SK-N-SH treated with all-trans-retinoic acid at 6 μM for 48 hours (cell line): ENCODE measurements around the gene MTMR3.

Experiments
- ATAC-seq: fragments of 200-7000 bp; cut with Tn5 transposase; 3 replicates; pipeline ENCODE4 v1.9.1; 2020; ENCODE audit warnings: mild to moderate bottlenecking, moderate library complexity
- ARNTL ChIP-seq: fragments of 450-650 bp; formaldehyde crosslinking; IDR thresholded peaks from 2 replicates; pipeline ENCODE4 v1.5.0; 2020; ENCODE audit warnings: low read depth, mild to moderate bottlenecking, moderate library complexity, borderline replicate concordance
- BACH2 ChIP-seq: fragments of 250-450 bp; sonication (Bioruptor Pico); IDR thresholded peaks from 2 replicates; pipeline ENCODE4 v1.9.0; 2021; ENCODE audit warnings: mild to moderate bottlenecking, borderline replicate concordance
- CSDC2 ChIP-seq: fragments of 250-450 bp; sonication (Bioruptor Pico); IDR thresholded peaks from 2 replicates; pipeline ENCODE4 v1.5.0; 2020; ENCODE audit warnings: mild to moderate bottlenecking, moderate library complexity
- ESRRG ChIP-seq: fragments of 250-450 bp; sonication (Bioruptor Pico); IDR thresholded peaks from 2 replicates; pipeline ENCODE4 v1.6.1; 2021; ENCODE audit warnings: mild to moderate bottlenecking
- GLIS3 ChIP-seq: fragments of 250-450 bp; sonication (Bioruptor Pico); IDR thresholded peaks from 2 replicates; pipeline ENCODE4 v1.5.0; 2020; ENCODE audit warnings: mild to moderate bottlenecking, moderate library complexity
- ISL1 ChIP-seq: fragments of 250-450 bp; sonication (Bioruptor Pico); IDR thresholded peaks from 2 replicates; pipeline ENCODE4 v2.1.2; 2022; ENCODE audit warnings: mild to moderate bottlenecking, moderate library complexity
- OSR1 ChIP-seq: fragments of 250-450 bp; sonication (Bioruptor Pico); IDR thresholded peaks from 2 replicates; pipeline ENCODE4 v1.8.0; 2022; ENCODE audit warnings: moderate library complexity, mild to moderate bottlenecking, inconsistent platforms
- PPARA ChIP-seq: fragments of 250-450 bp; sonication (Bioruptor Pico); IDR thresholded peaks from 2 replicates; pipeline ENCODE4 v1.5.0; 2020; ENCODE audit warnings: mild to moderate bottlenecking, borderline replicate concordance
- RARB ChIP-seq: fragments of 250-450 bp; sonication (Bioruptor Pico); IDR thresholded peaks from 2 replicates; pipeline ENCODE4 v1.8.0; 2021; ENCODE audit warnings: mild to moderate bottlenecking, moderate library complexity
- SNAI2 ChIP-seq: fragments of 250-450 bp; sonication (Bioruptor Pico); IDR thresholded peaks from 2 replicates; pipeline ENCODE4 v1.5.0; 2020; ENCODE audit warnings: mild to moderate bottlenecking, moderate library complexity
- TCF4 ChIP-seq: fragments of 250-450 bp; sonication (Bioruptor Pico); IDR thresholded peaks from 2 replicates; pipeline ENCODE4 v1.8.0; 2021; ENCODE audit warnings: mild to moderate bottlenecking, moderate library complexity, borderline replicate concordance
- TOX ChIP-seq: fragments of 250-450 bp; sonication (Bioruptor Pico); IDR thresholded peaks from 2 replicates; pipeline ENCODE4 v1.8.0; 2021; ENCODE audit warnings: mild to moderate bottlenecking, moderate library complexity, borderline replicate concordance
- TSHZ2 ChIP-seq: fragments of 250-450 bp; sonication (Bioruptor Pico); IDR thresholded peaks from 2 replicates; pipeline ENCODE4 v1.5.0; 2020; ENCODE audit warnings: mild to moderate bottlenecking, moderate library complexity
- ZC3H10 ChIP-seq: fragments of 250-450 bp; sonication (Bioruptor Pico); IDR thresholded peaks from 2 replicates; pipeline ENCODE4 v1.5.1; 2021; ENCODE audit warnings: mild to moderate bottlenecking, moderate library complexity
- ZFP30 ChIP-seq: fragments of 450-650 bp; formaldehyde crosslinking; IDR thresholded peaks from 2 replicates; pipeline ENCODE4 v1.5.0; 2022; ENCODE audit warnings: mild to moderate bottlenecking, moderate library complexity
- ZNF565 ChIP-seq: fragments of 450-650 bp; formaldehyde crosslinking; conservative IDR thresholded peaks from 2 replicates; pipeline ENCODE4 v1.5.0; 2020; ENCODE audit warnings: low read depth, mild to moderate bottlenecking, moderate library complexity
- ZNF70 ChIP-seq: fragments of 450-650 bp; formaldehyde crosslinking; IDR thresholded peaks from 2 replicates; pipeline ENCODE4 v1.5.0; 2020; ENCODE audit warnings: mild to moderate bottlenecking, moderate library complexity
- ZNF8 ChIP-seq: fragments of 450-650 bp; formaldehyde crosslinking; IDR thresholded peaks from 2 replicates; pipeline ENCODE4 v1.5.0; 2020; ENCODE audit warnings: mild to moderate bottlenecking, moderate library complexity
- TF ChIP-seq, protein P1 (sequence below): fragments of 250-450 bp; sonication (Bioruptor Pico); IDR thresholded peaks from 2 replicates; pipeline ENCODE4 v1.8.0; 2021; ENCODE audit warnings: low read depth, mild to moderate bottlenecking, moderate library complexity, borderline replicate concordance
- TF ChIP-seq, protein P2 (sequence below): fragments of 250-450 bp; sonication (Bioruptor Pico); IDR thresholded peaks from 2 replicates; pipeline ENCODE4 v1.5.1; 2020; ENCODE audit warnings: low read depth, mild to moderate bottlenecking, moderate library complexity
- TF ChIP-seq, protein P3 (sequence below): fragments of 250-450 bp; sonication (Bioruptor Pico); IDR thresholded peaks from 2 replicates; pipeline ENCODE4 v1.5.1; 2021; ENCODE audit warnings: mild to moderate bottlenecking, moderate library complexity
- TF ChIP-seq, protein P4 (sequence below): fragments of 250-450 bp; sonication (Bioruptor Pico); IDR thresholded peaks from 2 replicates; pipeline ENCODE4 v1.8.0; 2020; ENCODE audit warnings: mild to moderate bottlenecking, moderate library complexity, borderline replicate concordance

Gene MTMR3

GRCh38 chr22:30038219-30038618 lies 155.2 kb downstream of the MTMR3 start:
- ATAC-seq, result no peak
- TF ChIP-seq OSR1 (CRISPR knock-in tag), result no peak
- no peak for TF ChIP-seq PPARA (CRISPR knock-in tag)
- no peak for TF ChIP-seq ISL1 (CRISPR knock-in tag)
- TF ChIP-seq, protein P1, sequence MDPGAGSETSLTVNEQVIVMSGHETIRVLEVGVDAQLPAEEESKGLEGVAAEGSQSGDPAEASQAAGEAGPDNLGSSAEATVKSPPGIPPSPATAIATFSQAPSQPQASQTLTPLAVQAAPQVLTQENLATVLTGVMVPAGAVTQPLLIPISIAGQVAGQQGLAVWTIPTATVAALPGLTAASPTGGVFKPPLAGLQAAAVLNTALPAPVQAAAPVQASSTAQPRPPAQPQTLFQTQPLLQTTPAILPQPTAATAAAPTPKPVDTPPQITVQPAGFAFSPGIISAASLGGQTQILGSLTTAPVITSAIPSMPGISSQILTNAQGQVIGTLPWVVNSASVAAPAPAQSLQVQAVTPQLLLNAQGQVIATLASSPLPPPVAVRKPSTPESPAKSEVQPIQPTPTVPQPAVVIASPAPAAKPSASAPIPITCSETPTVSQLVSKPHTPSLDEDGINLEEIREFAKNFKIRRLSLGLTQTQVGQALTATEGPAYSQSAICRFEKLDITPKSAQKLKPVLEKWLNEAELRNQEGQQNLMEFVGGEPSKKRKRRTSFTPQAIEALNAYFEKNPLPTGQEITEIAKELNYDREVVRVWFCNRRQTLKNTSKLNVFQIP (CRISPR knock-in tag), result no peak
- no peak for TF ChIP-seq ESRRG (CRISPR knock-in tag)
- TF ChIP-seq ZNF565, result no peak
- TF ChIP-seq, protein P2, sequence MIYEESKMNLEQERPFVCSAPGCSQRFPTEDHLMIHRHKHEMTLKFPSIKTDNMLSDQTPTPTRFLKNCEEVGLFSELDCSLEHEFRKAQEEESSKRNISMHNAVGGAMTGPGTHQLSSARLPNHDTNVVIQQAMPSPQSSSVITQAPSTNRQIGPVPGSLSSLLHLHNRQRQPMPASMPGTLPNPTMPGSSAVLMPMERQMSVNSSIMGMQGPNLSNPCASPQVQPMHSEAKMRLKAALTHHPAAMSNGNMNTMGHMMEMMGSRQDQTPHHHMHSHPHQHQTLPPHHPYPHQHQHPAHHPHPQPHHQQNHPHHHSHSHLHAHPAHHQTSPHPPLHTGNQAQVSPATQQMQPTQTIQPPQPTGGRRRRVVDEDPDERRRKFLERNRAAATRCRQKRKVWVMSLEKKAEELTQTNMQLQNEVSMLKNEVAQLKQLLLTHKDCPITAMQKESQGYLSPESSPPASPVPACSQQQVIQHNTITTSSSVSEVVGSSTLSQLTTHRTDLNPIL (CRISPR knock-in tag), result no peak
- no peak for TF ChIP-seq TCF4 (CRISPR knock-in tag)
- TF ChIP-seq CSDC2 (CRISPR knock-in tag), result no peak
- no peak for TF ChIP-seq ZC3H10 (CRISPR knock-in tag)
- TF ChIP-seq SNAI2 (CRISPR knock-in tag), result no peak
- TF ChIP-seq ZNF70 (CRISPR knock-in tag), result no peak
- TF ChIP-seq ZFP30 (CRISPR knock-in tag), result no peak
- no peak for TF ChIP-seq GLIS3 (CRISPR knock-in tag)
- TF ChIP-seq BACH2 (CRISPR knock-in tag), result no peak
- TF ChIP-seq ARNTL (CRISPR knock-in tag), result no peak
- no peak for TF ChIP-seq TSHZ2 (CRISPR knock-in tag)

- TF ChIP-seq OSR1 (CRISPR knock-in tag) (no peak), BACH2 (CRISPR knock-in tag) (no peak), ZC3H10 (CRISPR knock-in tag) (no peak), ZFP30 (CRISPR knock-in tag) (no peak), TSHZ2 (CRISPR knock-in tag) (no peak), PPARA (CRISPR knock-in tag) (no peak), ZNF8 (no peak), ZNF565 (no peak)
- TF ChIP-seq, protein P3, sequence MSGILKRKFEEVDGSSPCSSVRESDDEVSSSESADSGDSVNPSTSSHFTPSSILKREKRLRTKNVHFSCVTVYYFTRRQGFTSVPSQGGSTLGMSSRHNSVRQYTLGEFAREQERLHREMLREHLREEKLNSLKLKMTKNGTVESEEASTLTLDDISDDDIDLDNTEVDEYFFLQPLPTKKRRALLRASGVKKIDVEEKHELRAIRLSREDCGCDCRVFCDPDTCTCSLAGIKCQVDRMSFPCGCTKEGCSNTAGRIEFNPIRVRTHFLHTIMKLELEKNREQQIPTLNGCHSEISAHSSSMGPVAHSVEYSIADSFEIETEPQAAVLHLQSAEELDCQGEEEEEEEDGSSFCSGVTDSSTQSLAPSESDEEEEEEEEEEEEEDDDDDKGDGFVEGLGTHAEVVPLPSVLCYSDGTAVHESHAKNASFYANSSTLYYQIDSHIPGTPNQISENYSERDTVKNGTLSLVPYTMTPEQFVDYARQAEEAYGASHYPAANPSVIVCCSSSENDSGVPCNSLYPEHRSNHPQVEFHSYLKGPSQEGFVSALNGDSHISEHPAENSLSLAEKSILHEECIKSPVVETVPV, result no peak
Measured at GRCh38 chr22:30040499-30041260, 157.7 kb downstream of the MTMR3 start.

GRCh38 chr22:30041475-30041874 lies 158.5 kb downstream of the MTMR3 start:
- ATAC-seq, result no peak
- TF ChIP-seq RARB (no peak), ZFP30 (CRISPR knock-in tag) (no peak), PPARA (CRISPR knock-in tag) (no peak), TOX (CRISPR knock-in tag) (no peak)
- TF ChIP-seq, protein P3, result no peak
- TF ChIP-seq, protein P4, sequence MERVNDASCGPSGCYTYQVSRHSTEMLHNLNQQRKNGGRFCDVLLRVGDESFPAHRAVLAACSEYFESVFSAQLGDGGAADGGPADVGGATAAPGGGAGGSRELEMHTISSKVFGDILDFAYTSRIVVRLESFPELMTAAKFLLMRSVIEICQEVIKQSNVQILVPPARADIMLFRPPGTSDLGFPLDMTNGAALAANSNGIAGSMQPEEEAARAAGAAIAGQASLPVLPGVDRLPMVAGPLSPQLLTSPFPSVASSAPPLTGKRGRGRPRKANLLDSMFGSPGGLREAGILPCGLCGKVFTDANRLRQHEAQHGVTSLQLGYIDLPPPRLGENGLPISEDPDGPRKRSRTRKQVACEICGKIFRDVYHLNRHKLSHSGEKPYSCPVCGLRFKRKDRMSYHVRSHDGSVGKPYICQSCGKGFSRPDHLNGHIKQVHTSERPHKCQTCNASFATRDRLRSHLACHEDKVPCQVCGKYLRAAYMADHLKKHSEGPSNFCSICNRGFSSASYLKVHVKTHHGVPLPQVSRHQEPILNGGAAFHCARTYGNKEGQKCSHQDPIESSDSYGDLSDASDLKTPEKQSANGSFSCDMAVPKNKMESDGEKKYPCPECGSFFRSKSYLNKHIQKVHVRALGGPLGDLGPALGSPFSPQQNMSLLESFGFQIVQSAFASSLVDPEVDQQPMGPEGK (CRISPR knock-in tag), result no peak

More at GRCh38 chr22:30040499-30041260, 157.7 kb downstream of the MTMR3 start:
- no peak for ATAC-seq
